HG02798 (cell line): ENCODE results near the gene DMRTB1.

ENCODE experiments used
- ATAC-seq: cut with Tn5 transposase; IDR thresholded peaks from one replicate; pipeline ENCODE4 v1.9.1; 2021; ENCODE audit warnings: mild to moderate bottlenecking; ENCODE audit not compliant: unreplicated experiment, poor library complexity

Gene DMRTB1

DNA sequence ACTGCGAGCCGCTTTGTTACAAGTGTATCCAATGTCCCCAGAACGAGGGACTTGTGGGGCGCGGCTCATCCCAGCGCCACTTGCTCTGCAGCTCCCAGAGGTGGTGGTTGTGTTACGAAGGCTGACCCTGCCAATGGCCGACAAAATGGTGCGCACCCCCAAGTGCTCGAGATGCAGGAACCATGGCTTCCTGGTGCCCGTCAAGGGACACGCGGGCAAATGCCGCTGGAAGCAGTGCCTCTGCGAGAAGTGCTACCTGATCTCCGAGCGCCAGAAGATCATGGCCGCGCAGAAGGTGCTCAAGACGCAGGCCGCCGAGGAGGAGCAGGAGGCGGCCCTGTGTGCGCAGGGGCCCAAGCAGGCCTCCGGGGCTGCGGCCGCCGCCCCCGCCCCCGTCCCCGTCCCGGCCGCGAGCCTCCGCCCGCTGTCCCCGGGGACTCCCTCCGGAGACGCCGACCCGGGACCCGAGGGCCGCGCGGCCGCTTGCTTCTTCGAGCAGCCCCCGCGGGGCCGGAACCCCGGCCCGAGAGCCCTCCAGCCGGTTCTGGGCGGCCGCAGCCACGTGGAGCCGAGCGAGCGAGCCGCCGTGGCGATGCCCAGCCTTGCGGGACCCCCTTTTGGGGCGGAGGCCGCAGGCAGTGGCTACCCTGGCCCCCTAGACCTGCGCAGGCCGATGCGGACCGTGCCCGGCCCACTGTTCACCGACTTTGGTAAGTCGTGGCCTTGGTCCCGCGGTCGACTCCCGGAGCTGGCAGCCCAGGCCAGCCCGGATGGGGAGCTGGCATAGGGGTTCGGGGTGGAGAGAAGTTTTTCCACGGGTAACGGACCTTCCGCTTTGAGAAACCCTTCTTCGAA lies at the start of gene DMRTB1:
DMRTB1 (plus strand) TSS at position 79 of the 855 bp plus-strand sequence; CDS start at position 134, 55 bp downstream.
- no peak for ATAC-seq

DNA sequence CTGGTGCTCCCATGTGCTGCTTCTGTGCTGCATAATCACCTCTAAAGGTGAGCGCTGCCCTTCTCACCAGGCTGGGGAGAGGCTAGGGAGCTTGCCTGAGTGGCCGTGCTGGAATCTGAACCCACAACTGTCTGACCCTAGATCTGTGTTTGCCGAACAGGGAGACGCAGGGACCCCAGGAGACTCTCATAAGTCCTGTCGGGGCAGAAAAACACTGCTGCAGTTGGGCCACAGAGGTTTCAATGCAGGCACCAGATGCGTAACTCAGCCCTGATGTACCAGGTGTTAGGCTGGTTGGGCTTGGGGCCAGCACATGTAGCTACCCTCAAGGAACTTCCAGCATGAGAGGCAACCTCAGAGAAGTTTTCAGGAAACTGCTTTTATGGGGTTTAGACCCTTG lies 49.5 kb upstream of the DMRTB1 start:
- peak; percentile 30 for ATAC-seq

GRCh38 chr1:53410100-53410541 lies 49.1 kb upstream of the DMRTB1 start:
- ATAC-seq = peak; percentile 52

GRCh38 chr1:53410701-53411100 lies 48.5 kb upstream of the DMRTB1 start:
- no peak for ATAC-seq

- no peak for ATAC-seq
Measured at GRCh38 chr1:53411541-53412152, 47.6 kb upstream of the DMRTB1 start.

DNA sequence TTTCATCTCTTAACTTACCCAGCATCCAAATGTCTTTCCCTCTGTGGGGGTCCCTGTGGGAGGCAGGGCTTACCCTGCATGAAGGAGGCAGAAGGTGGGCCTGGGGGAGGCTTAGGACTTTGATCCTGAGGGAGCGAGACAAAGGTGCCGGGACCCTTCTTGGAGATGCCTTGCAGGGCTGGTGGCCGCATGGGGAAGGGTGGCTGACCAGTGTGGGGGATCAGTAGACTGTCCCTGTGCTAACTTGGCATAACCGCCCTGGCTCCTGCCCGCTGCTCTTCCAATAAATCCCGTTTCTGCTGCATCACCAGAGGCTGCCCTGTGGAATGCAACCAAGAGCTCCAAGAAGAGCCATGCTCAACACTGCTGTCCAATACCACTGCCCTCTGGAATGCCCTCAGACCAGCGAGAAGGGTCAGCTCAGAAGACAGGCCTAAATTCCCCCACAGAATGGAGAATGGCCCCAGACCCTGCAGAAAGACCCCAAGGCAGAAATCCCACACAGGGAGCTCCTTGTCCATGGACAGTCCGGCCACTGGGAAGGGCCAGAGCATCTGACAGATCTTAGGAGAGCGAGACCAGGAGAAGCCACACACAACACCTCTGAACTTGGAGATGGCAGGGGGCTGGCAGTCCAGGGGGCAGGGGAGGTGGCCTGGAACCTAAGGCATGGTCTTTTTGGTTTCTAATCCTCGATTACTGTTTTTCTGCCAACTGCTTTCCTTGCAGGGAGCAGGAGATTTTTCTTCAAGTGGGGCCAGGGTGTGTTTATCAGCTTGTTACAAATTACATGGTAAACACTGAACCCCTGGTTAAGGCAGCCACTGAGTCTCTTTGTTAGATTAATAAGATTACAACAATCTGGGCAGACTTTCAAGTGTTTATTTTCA lies 46.7 kb upstream of the DMRTB1 start:
- no peak for ATAC-seq

GRCh38 chr1:53413175-53414001 lies 45.8 kb upstream of the DMRTB1 start:
- peak; percentile 59 for ATAC-seq

- ATAC-seq = no peak
Measured at GRCh38 chr1:53414632-53415031, 44.6 kb upstream of the DMRTB1 start.

GRCh38 chr1:53415432-53415831 lies 43.8 kb upstream of the DMRTB1 start:
- ATAC-seq = no peak

GRCh38 chr1:53416269-53416813 lies 42.9 kb upstream of the DMRTB1 start:
- no peak for ATAC-seq

- no peak for ATAC-seq
Measured at GRCh38 chr1:53417074-53417511, 42.1 kb upstream of the DMRTB1 start.

- ATAC-seq = no peak
Measured at GRCh38 chr1:53419034-53419433, 40.2 kb upstream of the DMRTB1 start.

DNA sequence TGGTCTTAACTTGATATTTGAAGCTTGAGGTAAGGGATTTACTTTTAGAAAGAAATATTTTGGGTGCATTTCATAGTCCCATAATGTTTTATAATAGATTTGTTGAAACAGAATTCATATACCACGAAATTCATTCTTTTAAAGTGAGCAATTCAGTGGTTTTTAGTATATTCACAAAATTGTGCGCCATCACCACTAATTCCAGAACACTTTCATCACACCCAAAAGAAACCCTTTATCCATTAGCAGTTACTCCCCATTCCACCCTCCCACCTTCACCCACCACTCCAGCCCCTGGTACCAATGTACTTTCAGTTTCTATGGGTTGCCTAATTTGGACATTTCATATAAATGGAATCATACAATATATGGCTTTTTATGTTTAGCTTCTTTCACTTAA lies 38.9 kb upstream of the DMRTB1 start:
- ATAC-seq = no peak

- no peak for ATAC-seq
Measured at GRCh38 chr1:53421208-53421607, 38.0 kb upstream of the DMRTB1 start.

GRCh38 chr1:53430261-53430660 lies 28.9 kb upstream of the DMRTB1 start:
- no peak for ATAC-seq

DNA sequence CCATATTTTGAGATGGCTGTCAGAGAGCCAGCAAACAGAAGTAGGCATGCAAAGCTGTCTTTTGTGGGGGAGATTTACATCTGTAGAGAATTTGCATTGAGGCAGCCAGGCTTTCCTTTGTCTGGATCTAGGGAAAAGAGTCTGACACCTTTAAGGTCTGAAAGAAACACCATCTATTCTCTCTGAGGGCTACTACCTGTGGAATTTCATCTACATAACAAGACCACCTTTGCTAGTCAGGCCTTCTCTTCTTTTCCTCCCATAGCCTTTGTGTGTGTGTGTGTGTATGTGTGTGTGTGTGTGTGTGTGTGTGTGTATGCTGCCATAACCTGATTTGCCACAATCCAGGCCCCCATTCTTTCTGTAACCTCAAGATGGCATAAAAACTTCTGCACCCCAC lies 28.4 kb upstream of the DMRTB1 start:
- no peak for ATAC-seq

DNA sequence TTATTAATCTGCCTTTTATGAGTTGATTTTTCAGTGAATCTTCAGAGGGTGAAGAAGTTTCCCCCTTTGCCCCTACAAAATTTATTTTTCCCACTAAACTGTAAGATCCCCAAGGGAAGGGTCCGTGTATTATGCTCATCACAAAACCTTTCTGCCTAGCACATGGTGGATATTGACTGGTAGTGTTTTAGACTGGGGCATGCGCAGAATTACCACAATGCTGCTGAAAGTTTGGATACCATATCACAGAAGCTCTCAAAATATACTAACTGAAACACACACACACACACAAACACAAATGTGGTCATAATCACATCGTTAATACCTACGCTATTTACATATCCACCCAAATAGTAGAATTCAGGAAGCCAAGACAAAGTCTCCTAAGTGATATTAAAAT lies 28.0 kb upstream of the DMRTB1 start:
- ATAC-seq = no peak

- ATAC-seq = no peak
Measured at GRCh38 chr1:53431805-53432565, 27.2 kb upstream of the DMRTB1 start.

DNA sequence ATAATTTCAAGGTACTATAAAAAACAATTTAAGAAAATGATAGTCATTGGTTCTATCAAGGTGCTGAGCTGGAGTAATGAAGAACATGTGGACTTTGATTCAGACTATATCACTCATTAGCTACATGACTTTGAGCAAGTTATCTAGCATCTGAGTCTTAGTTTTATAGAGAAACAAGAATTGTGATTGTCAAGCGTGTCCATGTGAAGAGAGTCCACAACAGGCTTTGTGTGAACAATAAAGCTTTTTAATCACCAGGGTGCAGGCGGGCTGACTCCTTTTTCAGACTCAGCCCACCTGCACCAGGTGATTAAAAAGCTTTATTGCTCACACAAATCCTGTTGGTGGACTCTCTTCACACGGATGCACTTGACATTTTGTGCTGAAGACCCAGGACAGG lies 26.6 kb upstream of the DMRTB1 start:
- ATAC-seq = no peak
